SK-N-DZ (cell line): ENCODE results near the gene IL36RN.
"Not testable (repeated sequence)": the region's sequence is repeated elsewhere in the genome, so short reads cannot be mapped to it uniquely, and the experiment has no call there.

Source experiments
- DNase-seq: peaks from one replicate; pipeline ENCODE4 v3.0.0-alpha.2; 2015; ENCODE audit warnings: low spot score

Gene IL36RN

DNA sequence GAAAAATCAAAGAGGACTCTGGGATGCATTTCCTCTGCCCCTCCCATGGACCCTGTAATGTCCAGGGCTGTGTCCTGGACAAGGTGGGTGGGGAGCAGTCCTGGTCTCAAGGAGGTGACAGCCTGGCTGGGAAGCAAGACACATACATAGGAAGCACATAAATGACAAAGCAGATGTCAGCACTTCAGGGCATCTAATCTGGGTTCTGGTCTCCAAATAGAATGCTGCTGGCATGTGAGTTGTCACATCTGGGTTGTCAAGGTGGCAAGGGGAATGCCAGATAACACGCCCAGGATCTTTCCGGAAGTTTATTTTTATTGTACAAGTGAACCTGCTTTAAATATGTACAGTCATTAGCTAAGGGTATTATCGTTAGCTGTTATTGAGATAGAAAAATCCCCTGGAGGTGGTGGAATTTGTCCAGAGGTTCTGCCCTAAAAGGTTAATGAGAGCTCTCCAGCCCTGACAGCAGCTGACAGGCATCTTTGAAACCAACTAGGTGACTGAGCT, 14.4 kb downstream of the IL36RN start:
- no peak for DNase-seq

DNA sequence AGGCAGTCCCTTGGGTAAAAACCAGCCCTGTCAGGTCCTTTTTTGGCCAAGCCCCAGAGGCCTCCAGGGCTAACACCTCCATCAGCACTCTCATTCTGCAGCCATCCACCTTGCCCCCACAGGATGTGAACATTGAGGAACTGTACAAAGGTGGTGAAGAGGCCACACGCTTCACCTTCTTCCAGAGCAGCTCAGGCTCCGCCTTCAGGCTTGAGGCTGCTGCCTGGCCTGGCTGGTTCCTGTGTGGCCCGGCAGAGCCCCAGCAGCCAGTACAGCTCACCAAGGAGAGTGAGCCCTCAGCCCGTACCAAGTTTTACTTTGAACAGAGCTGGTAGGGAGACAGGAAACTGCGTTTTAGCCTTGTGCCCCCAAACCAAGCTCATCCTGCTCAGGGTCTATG, 16.0 kb downstream of the IL36RN start:
- DNase-seq = no peak

DNA sequence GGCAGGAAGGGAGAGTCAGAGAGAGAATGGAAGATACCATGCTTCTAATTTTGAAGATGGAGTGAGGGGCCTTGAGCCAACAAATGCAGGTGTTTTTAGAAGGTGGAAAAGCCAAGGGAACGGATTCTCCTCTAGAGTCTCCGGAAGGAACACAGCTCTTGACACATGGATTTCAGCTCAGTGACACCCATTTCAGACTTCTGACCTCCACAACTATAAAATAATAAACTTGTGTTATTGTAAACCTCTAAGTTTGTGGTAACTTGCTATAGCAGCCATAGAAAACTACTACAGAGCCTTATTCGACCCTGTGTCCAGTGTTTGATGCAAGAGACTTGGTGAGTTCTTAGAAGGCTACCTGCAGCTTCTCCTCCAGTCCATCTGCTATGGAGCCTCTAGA, 16.6 kb downstream of the IL36RN start:
- DNase-seq = no peak

DNA sequence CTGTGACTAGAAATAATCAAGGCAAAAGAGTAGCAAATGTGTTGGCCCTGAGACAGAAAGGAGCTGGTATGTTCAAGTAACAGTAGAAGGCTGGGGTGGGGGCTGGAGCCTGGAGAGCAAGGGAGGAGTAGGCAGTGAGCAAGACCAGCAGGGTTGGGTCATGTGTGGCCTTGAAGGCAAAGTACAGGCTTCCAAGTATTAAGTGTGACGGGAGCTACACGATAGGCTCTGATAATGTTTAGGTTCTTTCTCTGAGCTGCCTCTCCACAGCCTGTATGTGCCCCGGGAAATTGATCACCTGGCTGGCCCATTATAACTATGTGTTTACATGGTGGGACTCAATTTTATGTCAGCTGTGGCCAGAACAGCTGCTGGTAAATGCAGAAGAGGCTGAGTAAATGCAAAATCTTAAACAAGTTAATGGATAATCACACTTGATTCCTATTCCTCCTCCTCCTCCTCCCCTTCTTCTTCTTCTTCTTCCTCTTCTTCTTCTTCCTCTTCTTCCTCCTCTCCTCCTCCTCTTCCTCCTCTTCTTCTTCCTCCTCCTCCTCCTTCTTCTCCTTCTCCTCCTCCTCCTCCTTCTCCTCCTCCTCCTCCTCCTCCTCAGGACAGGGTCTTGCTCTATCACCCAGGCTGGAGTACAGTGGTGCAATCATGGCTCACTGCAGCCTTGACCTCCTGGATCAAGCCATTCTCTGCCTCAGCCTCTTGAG, 18.1 kb downstream of the IL36RN start:
- no peak for DNase-seq

DNA sequence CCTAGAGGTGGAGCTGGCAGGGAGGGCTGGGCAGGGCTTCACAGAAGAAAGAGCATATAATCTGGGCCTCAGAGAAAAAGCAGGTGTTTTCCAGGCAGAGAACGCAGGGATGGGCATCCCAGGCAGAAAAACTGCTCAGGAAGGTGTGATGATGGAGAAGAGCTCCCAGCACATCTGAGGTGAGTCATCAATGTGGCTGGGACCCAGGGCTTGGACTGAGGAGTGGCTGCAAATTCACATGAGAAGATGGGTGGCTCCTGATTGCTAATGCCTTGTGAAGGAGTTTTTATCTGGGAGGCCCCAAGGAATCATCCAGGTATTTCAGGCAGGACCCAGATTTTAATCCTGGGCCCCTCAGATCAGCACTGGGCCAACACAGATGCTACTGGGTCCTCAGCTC, 18.9 kb downstream of the IL36RN start:
- DNase-seq = no peak

DNA sequence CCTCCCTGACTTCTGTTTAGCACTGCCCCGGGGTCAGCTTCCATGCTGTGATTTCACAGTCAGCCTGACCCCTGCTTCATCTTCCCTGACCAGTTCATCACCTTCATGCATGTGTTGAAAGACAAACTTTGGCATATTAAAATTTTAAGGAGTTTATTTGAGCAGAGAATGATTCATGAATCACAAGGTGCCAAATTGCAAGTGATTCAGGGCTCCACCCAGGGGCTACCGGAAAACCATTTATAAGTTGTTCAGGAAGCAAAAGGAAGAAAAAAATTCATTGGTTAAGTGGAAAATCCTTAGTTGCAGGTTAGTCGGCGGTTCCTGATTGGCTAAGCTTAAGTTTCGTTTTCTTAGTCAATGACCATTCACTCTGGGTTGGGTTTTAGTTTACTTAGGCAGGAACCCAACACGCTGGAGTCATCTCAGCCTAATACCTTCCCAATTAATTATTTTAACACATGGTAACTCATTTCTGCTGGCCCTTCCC, 19.4 kb downstream of the IL36RN start:
- DNase-seq = no peak

DNA sequence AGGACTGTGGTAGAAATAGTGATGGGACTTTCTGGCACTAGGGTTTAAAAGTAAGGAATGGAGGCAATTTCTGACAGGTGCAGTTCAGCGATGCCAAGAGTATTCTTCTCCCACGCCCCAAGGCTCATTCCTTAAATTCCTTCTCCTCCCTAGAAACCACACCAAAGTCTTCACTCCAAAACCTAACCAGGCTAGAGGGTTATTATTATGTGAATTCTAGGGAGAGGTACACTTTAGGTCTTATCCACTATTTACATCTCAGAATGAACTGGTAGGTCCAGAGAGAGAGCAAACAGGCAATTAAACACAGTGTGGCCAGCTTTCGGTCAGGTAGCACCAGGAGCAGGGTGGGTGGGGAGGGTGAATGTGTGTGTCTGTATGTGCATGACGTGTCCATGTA, 20.1 kb downstream of the IL36RN start:
- DNase-seq = no peak

DNA sequence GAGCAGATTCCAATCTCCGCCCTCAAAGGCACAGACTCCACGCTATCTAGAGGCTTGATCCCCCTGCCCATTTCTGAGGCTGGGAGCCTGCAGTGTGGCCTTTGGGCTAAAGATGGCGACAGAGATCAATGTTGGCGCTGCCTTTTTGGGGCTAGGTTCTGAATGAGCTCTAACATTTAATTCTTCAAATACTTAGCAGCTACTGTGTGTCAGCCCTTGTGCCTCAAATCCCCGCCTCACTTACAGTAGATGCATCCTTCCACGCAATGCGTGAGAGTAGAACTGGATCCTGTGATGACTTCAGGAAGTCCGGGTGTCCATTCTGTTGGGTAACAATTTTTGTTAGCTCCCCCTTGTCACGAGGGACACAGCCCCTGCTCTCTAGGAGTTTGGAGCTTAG, 21.1 kb downstream of the IL36RN start:
- peak; percentile 4 for DNase-seq

DNA sequence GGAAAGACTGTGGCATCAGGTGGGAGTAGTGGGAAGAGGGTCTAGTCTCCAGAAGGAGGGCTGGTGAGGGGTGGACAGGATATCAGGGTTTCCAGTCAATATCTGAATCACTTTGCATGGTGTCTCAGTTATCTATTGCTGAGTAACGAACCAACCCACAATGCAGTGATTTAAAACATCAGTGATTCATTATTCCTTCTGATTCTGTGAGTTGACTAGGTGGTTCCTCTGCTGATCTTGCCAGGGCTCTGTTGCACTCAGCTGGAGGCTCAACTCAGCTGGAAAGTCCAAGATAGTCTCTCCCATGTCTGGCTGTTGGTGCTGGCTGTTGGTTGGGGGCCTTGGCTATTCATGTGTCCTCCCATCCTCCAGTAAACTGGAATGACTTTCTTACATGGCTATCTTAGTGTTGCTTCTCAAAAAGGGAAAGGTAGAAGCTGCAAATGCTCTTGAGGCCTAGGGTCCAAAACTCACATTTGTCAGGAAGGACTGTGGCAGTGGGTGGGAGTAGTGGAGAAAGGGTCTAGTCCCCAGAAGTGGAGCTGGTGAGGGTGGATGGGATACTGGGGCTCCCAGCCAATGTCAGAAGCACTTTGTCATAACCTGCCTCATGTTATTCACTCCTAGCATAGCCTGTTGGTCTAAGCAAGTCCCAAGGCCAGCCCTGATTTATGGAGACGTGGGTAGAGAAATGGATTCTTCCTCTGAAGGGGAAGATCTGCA, 22.7 kb downstream of the IL36RN start:
- no peak for DNase-seq

DNA sequence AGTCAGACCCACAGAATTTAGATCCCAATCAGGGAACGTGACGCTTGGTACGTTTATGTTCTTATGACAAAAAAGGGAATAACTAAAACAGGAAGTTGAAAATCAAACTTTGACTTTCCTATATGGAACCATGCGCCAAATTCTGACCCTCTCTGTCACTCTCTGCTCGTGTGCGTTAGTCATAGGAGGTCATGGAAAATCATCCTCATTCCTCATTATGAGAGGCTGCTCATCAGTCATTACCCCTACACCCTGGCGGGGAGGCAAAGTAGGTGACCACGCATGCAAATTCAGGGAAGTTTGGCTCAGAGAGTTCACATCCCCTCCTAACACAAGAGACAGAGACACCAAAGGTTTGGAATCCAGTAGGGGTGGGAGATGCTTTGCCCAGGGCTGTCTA, 24.3 kb downstream of the IL36RN start:
- no peak for DNase-seq

DNA sequence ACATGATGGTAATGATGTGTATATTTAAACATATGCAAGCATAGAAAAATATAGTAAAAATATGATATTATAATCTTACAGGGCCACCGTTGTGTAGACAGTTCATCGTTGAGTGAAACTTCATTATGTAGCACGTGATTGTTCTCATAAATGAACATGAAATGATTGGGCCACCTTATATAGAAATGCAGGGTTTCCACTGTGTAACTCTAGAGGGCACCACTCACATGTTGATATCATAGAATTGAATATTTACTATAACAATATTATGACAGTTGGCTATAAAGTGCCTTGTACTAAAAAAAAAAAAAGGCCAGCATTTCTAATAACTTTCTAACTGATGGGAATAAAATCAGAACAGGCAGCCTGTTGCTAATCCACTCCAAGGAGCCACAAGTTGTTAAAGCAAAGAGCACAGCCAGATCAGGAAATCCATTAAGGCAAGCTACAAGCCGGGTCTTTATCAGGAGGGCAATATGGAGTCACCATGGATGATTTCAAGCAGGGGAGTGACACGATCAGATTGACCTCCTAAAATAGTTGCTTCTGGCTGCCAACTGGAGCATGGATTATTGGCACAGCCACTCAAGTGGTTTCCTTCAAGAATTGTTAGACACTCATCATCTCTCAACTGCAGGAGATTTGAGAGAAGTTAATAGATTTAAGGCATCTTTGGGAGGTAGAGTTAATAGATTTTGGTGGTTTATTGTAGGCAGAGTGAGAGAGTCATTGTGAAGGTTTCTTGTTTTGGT, 25.4 kb downstream of the IL36RN start:
- DNase-seq = no peak

DNA sequence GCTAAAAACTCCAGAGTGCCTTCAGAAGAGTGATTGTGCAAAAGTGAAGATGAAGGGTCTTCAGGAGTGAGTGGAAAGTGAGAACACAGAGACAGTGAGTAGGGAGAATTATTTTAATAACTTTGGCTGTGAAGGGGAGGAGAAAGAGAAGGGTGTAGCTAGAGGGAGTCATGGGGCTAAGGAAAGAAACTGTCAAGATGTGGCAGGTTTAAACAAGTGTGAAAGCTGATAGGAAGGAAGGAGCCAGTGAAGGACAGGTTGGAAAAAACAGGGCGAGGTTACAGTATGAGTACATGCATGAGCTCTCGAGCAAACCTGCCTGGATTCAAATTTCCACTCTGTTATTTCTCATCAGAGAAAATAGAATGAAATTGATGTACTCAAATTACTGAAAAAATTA, 26.5 kb downstream of the IL36RN start:
- no peak for DNase-seq

DNA sequence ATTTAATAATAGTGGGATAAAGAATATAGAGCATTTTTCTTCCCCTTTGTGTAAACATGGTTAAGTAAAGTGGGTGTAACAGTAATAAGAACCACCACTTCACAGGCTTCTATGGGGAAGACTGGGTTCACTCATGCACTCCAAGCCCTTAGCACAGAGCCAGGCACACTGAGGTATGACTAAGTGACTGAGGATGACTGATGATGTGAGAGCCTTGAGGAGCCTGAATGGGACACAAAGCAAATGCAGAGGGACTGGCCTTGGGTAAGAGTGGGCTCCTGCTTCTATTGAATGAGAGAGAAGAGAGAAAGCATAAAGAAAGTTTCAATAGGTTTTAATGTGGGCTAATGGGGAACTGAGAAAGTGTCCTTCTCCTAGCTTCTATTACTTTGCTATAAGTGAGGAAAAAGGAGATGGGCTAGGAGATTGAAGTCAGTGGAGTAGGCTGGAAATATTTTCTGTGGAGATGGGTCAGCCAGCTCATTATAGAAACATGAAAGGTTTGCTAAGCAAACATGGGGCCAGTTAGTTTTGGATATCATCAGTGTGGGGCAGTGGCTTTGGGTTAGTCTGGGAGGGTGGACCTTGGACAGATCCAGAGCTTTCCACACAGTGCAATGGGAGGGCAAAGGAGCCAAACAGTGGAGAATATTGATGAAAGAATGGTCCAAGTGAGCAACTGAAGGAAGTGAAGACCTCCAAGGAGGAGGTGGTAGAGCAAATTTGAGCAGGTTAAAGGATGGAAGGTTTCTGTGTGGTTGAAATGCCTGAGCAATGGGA, 29.4 kb downstream of the IL36RN start:
- no peak for DNase-seq

DNA sequence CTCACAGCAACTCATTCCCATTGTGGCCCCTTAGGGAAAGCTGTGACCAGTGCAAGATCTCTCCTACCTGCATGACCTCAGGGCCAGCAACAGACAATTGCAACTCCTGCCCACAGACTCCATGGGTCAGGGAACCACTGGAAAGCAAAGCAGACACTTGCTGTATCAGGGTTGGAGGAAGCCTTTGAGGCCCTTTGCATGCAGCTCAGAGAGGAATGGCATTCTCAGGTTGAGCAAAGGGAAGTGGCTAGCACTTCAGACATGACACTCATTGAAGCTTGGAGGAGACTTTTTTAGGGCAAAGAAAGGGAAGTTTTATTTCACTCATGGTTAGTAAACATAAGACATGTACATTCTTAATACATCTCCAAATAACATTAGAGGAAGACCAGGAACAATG, 30.9 kb downstream of the IL36RN start:
- no peak for DNase-seq

DNA sequence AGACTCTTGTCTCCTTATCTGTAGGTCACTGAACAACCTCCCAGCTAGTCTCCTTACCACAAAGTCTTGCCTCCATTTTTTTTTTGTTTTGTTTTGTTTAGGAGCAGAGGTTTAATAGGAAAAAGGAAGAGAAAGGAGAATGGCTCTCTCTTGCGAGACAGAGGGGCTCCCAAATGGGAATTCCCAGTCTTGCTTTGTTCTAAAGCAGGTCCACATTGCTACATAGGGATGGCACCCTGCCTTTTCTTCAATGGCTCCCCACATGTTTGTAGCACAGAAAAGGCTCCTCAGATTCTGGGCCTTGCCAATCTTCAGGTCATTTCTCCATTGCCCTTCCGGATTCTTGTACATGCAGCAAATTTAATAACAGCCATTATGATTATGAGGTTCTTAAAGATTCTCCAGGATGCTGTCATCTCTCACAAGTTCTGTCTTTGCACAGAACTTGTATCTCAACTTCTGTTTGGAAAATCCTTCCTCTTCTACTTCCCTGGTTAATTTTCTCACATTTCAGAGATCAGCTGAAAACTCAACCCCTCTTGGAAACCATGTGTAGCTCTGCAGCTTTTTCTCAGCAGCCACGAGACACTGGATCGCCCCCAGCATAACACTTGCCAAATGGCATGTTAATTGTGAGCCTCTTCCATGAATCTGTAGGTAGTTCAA, 32.4 kb downstream of the IL36RN start:
- DNase-seq = no peak

DNA sequence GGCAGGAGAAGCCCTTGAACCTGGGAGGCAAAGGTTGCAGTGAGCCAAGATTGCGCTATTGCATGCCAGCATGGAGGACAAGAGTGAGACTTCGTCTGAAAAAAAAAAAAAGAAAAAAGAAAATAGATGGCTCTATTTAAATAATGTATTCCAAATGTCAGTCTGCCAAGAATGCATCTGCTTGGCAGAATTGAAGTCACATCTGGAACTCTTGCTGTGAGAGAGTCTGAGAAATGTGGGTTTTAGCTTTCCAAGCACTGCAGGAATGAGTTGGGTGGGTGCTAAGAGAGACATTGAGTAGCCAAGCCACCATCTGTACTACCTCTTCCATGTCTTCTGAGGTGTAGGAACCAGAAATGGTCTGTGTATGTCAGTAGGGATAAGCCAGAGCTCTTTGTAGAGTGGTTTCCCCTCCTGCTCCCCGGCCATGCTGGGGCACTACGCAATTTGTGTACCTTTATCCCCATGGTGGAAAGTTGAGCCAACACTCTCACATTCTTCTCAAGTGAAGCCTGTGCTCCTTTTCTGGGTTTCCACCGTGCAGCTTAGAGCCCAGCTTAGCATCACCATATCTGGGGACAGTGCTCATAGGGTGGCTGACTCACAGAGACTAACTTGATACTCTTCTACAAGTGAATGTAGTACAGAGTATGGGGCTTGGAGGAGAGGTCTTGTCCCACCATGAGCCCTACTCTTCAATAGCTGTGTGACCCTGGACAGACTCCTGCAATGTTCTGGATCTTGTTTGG, 34.0 kb downstream of the IL36RN start:
- DNase-seq = no peak

DNA sequence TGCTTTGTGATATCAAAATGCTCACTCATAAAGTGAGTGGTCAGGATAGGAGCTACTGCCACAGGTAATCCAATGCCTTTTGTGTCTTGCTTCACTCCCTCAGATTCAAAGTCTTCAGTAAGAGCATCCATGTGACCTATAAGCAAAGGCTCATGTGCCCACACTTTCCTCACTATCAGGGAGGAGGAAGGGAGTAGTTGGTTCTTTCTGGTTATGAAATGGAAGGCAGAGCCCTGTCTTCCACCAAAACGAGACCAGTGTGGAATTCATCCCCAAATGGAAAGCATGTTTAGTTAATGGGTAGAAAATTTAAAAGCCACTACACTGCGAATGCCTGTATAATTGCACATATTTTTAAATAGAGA, 34.6 kb downstream of the IL36RN start:
- DNase-seq = no peak

DNA sequence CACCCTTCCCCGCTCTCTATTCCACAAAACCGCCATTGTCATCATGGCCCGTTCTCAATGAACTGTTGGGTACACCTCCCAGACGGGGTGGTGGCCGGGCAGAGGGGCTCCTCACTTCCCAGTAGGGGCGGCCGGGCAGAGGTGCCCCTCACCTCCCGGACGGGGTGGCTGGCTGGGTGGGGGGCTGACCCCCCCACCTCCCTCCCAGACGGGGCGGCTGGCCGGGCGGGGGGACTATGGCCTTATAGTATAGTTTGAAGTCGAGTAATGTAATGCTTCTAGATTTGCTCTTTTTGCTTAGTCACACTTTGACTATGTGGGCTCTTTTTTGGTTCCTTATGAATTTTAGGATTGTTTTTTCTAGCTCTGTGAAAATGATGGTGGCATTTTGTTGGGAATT, 37.3 kb downstream of the IL36RN start:
- not testable (repeated sequence) for DNase-seq

DNA sequence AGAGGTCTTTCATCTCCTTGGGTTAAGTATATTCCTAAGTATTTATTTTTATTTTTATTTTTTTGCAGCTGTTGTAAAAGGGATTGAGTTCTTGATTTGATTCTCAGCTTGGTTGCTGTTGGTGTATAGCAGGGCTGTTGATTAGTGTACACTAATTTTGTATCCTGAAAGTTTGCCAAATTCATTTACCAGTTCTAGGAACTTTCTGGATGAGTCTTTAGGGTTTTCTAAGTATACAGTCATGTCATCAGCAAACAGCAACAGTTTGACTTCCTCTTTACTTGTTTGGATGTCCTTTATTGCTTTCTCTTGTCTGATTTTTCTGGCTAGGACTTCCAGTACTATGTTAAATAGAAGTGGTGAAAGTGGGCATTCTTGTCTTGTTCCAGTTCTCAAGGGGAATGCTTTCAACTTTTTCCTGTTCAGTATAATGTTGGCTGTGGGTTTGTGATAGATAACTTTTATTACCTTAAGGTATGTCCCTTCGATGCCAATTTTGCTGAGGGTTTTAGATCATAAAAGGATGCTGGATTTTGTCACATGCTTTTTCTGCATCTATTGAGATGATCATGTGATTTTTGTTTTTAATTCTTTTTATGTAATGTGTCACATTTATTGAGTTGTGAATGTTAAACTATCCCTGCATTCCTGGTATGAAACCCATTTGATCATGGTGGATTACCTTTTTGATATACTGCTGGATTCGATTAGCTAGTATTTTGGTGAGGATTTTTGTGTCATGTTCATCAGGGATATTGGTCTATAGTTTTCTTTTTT, 38.0 kb downstream of the IL36RN start:
- not testable (repeated sequence) for DNase-seq

DNA sequence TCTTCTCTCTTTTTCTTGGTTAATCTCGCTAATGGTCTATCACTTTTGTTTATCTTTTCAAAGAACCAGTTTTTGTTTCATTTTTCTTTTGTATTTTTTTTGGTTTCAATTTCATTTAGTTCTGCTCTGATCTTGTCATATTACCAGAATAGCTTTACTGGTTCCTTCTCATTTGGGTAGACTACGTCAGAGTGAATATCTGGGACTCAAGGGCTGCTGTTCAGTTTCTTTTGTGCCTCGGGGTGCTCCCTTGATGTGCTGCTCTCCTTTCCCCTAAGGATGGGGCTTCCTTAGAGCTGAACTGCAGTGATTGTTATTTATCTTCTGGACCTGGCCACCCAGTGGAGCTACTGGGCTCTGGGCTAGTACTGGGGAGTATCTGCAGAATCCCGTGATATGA, 39.0 kb downstream of the IL36RN start:
- no peak for DNase-seq
